ENCODE data around the gene HECA. TPM values are rescaled to one million over a fixed set of nuclear protein-coding genes. Genes with fewer than 3 reads are reported as not detected.

Gene HECA
- polyA plus RNA-seq, 1 experiment, result 9.5 TPM

GRCh38 chr6:139149383-139149782, 14.5 kb downstream of the HECA start:
- CTCF ChIA-PET, result no interaction called here
- no peaks in the 10 kb centered on the region for H3K27me3 ChIP-seq (ENCODE audit: control insufficient read depth, insufficient read depth, low read length)
- no peak overlapping the region for H3K4me3 ChIP-seq (ENCODE audit: low read depth, low read length)
- DNase-seq (ENCODE audit: low read depth), result no peak
- TF ChIP-seq, protein P1, sequence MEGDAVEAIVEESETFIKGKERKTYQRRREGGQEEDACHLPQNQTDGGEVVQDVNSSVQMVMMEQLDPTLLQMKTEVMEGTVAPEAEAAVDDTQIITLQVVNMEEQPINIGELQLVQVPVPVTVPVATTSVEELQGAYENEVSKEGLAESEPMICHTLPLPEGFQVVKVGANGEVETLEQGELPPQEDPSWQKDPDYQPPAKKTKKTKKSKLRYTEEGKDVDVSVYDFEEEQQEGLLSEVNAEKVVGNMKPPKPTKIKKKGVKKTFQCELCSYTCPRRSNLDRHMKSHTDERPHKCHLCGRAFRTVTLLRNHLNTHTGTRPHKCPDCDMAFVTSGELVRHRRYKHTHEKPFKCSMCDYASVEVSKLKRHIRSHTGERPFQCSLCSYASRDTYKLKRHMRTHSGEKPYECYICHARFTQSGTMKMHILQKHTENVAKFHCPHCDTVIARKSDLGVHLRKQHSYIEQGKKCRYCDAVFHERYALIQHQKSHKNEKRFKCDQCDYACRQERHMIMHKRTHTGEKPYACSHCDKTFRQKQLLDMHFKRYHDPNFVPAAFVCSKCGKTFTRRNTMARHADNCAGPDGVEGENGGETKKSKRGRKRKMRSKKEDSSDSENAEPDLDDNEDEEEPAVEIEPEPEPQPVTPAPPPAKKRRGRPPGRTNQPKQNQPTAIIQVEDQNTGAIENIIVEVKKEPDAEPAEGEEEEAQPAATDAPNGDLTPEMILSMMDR (IDR thresholded peaks at IDR 0.05; ENCODE audit: insufficient read depth, low read depth, low read length), result no peak
- H3K36me3 ChIP-seq (ENCODE audit: control insufficient read depth, insufficient read depth, low read length), result no peaks in the 10 kb centered on the region
- POLR2A ChIA-PET, result no interaction called here

GRCh38 chr6:139150920-139151319, 16.0 kb downstream of the HECA start:
- Histone ChIP-seq H3K4me3 (ENCODE audit: low read depth, low read length) (no peak overlapping the region), H3K36me3 (ENCODE audit: control insufficient read depth, insufficient read depth, low read length) (no peaks in the 10 kb centered on the region), H3K27me3 (ENCODE audit: control insufficient read depth, insufficient read depth, low read length) (no peaks in the 10 kb centered on the region)
- POLR2A ChIA-PET, result no interaction called here
- no peak for DNase-seq (ENCODE audit: low read depth)
- CTCF ChIA-PET, result interaction anchor here (0.7 to 1.3 kb wide), 3 partner anchors 10 to 572 kb away, joined by 3 read pairs; no protein-coding TSS in a partner anchor
- TF ChIP-seq, protein P1 (IDR thresholded peaks at IDR 0.05; ENCODE audit: insufficient read depth, low read depth, low read length), result no peak

GRCh38 chr6:139151425-139152087, 16.7 kb downstream of the HECA start:
- TF ChIP-seq, protein P1 (IDR thresholded peaks at IDR 0.05; ENCODE audit: insufficient read depth, low read depth, low read length), result no peak
- no peak for DNase-seq (ENCODE audit: low read depth)
- H3K4me3 ChIP-seq (ENCODE audit: low read depth, low read length), result no peak overlapping the region
- ChIA-PET POLR2A (no interaction called here), CTCF (interaction anchor here (0.7 to 1.3 kb wide), 2 partner anchors 11 to 571 kb away, joined by 3 read pairs; no protein-coding TSS in a partner anchor)
- H3K27me3 ChIP-seq (ENCODE audit: control insufficient read depth, insufficient read depth, low read length), result no peaks in the 10 kb centered on the region
- no peaks in the 10 kb centered on the region for H3K36me3 ChIP-seq (ENCODE audit: control insufficient read depth, insufficient read depth, low read length)

GRCh38 chr6:139152088-139152891, 17.4 kb downstream of the HECA start:
- no peaks in the 10 kb centered on the region for H3K27me3 ChIP-seq (ENCODE audit: control insufficient read depth, insufficient read depth, low read length)
- TF ChIP-seq, protein P1 (IDR thresholded peaks at IDR 0.05; ENCODE audit: insufficient read depth, low read depth, low read length), result no peak
- no peak overlapping the region for H3K4me3 ChIP-seq (ENCODE audit: low read depth, low read length)
- H3K36me3 ChIP-seq (ENCODE audit: control insufficient read depth, insufficient read depth, low read length), result no peaks in the 10 kb centered on the region
- DNase-seq (ENCODE audit: low read depth), result no peak
- ChIA-PET POLR2A (no interaction called here), CTCF (interaction anchor here (0.6 to 1.1 kb wide), 2 partner anchors 8 to 162 kb away, joined by 3 read pairs; no protein-coding TSS in a partner anchor)

DNA sequence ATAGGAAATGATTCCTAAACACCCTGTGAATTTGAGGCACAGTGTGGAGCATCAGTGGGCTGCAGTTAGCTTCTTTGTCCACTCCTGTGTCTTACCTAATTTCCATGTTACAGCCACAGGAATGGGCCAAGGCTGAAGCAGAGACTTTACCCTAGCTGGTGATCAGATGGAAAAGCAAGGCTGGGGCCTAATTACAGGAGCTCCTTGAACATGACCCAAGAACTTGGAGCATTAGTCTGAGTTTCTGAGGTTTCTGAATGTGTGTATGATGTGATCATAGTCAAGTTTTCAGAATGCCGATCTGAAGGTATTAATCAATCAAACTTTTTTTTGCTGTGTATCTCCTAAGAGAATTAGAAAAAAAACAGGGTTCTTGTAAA, 18.0 kb downstream of the HECA start:
- TF ChIP-seq, protein P1 (IDR thresholded peaks at IDR 0.05; ENCODE audit: insufficient read depth, low read depth, low read length), result no peak
- ChIA-PET CTCF (interaction anchor here (0.6 to 1.1 kb wide), 2 partner anchors 9 to 213 kb away, joined by 3 read pairs; no protein-coding TSS in a partner anchor), POLR2A (no interaction called here)
- no peak overlapping the region for H3K4me3 ChIP-seq (ENCODE audit: low read depth, low read length)
- H3K36me3 ChIP-seq (ENCODE audit: control insufficient read depth, insufficient read depth, low read length), result no peaks in the 10 kb centered on the region
- DNase-seq (ENCODE audit: low read depth), result no peak
- H3K27me3 ChIP-seq (ENCODE audit: control insufficient read depth, insufficient read depth, low read length), result no peaks in the 10 kb centered on the region

Data from BJ (cell line).